OCI-LY3 (cell line): ENCODE results near the gene MTHFSD.

Experiments used
- H2AFZ ChIP-seq: fragments of 200-600, 300-600 bp; shearing (Covaris generic); 2 replicates; pipeline ENCODE4 v1.6.0; 2014; ENCODE audit warnings: antibody characterized with exemption, low read depth, low read length
- H3K27ac ChIP-seq: fragments of 200-600, 300-600 bp; sonication (generic); 2 replicates; pipeline ENCODE4 v1.5.1; 2014; ENCODE audit warnings: mild to moderate bottlenecking, low read length, moderate library complexity, mixed read lengths
- H3K27me3 ChIP-seq: fragments of 200-600, 300-600 bp; sonication (generic); 2 replicates; pipeline ENCODE4 v1.6.1; 2014; ENCODE audit warnings: low read depth, low read length, mixed read lengths
- H3K36me3 ChIP-seq: fragments of 200-600, 300-600 bp; sonication (generic); replicated peaks from 2 replicates; pipeline ENCODE3; 2014; ENCODE audit warnings: low read depth, low read length, mixed read lengths
- H3K4me1 ChIP-seq: fragments of 300-600, 200-600 bp; sonication (generic); 2 replicates; pipeline ENCODE4 v1.6.1; 2014; ENCODE audit warnings: low read length, mixed read lengths
- H3K4me2 ChIP-seq: fragments of 200-600, 300-600 bp; sonication (generic); 2 replicates; pipeline ENCODE4 v1.6.1; 2014; ENCODE audit warnings: low read length, mixed read lengths
- H3K4me3 ChIP-seq: fragments of 300-600, 200-600 bp; sonication (generic); 2 replicates; pipeline ENCODE4 v1.5.1; 2014; ENCODE audit warnings: antibody characterized with exemption, mild to moderate bottlenecking, low read length, moderate library complexity
- H3K79me2 ChIP-seq: fragments of 300-600, 200-600 bp; shearing (Covaris generic); 2 replicates; pipeline ENCODE4 v1.6.1; 2014; ENCODE audit warnings: mild to moderate bottlenecking, low read length, mixed read lengths
- H3K9ac ChIP-seq: fragments of 300-600, 200-600 bp; shearing (Covaris generic); 2 replicates; pipeline ENCODE4 v1.6.0; 2014; ENCODE audit warnings: mild to moderate bottlenecking, low read length, moderate library complexity
- H3K9me3 ChIP-seq: fragments of 200-600, 300-600 bp; shearing (Covaris generic); 2 replicates; pipeline ENCODE4 v1.6.1; 2014; ENCODE audit warnings: low read length, mixed read lengths; ENCODE audit not compliant: insufficient read depth
- H4K20me1 ChIP-seq: fragments of 200-600, 300-600 bp; sonication (generic); 2 replicates; pipeline ENCODE4 v1.6.1; 2016; ENCODE audit warnings: low read length, mixed read lengths; ENCODE audit not compliant: insufficient read depth
- EZH2phosphoT487 ChIP-seq: fragments of 200-600 bp; shearing (Covaris generic); IDR thresholded peaks from 2 replicates; pipeline ENCODE4 v1.6.1; 2018; ENCODE audit warnings: antibody characterized with exemption, mixed run types, low read depth
- TF ChIP-seq, protein P1 (sequence below): fragments of 200-600, 300-600 bp; sonication (generic); IDR thresholded peaks from 2 replicates; pipeline ENCODE4 v1.5.1; 2014; ENCODE audit warnings: antibody characterized with exemption, low read length, low read depth

The MTHFSD gene

DNA sequence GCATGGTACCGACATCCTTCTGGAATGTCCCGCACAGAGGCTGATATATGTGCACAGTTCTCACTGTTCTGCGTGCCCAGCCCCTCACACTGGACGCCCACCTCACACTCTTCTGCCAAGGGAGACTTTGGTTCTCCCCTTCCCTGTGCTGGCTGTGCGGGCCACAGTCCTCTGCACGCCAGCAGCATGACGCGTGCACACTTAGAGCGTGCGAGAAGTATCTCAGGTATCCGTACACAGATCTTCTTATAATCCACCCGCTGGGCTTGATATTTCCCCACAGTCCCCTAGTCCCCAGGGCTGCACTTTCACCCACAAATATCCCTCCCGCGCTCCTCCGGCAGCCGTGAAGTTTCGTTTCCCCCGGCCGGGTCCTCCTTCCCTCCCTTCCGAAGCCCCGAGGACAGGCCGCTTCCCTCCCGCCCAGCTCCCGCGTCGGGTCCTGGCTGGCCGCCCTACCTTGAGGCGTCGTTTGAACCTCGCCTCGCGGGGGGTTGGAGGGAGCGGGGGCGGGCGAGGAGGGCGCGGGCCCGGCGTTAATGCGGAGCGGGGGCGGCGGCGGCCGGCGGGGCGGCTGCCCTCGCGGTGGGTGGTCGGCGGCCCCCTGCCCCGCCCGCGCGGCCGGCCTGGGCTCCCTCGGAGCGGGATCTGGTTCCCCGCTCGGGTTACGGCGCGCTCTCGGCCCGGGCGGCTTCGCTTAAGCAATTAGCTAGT lies 49.7 kb downstream of the MTHFSD start:
- no peaks in the 10 kb centered on the region for H4K20me1 ChIP-seq
- H3K36me3 ChIP-seq = no peaks in the 10 kb centered on the region
- H3K4me1 ChIP-seq = no peaks in the 10 kb centered on the region
- no peak overlapping the region for H3K27ac ChIP-seq
- H3K9ac ChIP-seq = no peak overlapping the region
- no peaks in the 10 kb centered on the region for H3K9me3 ChIP-seq
- H2AFZ ChIP-seq = no peak overlapping the region
- H3K4me2 ChIP-seq = no peak overlapping the region
- H3K79me2 ChIP-seq = no peaks in the 10 kb centered on the region
- peaks cover 22% of the 10 kb centered on the region for H3K27me3 ChIP-seq
- TF ChIP-seq, protein P1, sequence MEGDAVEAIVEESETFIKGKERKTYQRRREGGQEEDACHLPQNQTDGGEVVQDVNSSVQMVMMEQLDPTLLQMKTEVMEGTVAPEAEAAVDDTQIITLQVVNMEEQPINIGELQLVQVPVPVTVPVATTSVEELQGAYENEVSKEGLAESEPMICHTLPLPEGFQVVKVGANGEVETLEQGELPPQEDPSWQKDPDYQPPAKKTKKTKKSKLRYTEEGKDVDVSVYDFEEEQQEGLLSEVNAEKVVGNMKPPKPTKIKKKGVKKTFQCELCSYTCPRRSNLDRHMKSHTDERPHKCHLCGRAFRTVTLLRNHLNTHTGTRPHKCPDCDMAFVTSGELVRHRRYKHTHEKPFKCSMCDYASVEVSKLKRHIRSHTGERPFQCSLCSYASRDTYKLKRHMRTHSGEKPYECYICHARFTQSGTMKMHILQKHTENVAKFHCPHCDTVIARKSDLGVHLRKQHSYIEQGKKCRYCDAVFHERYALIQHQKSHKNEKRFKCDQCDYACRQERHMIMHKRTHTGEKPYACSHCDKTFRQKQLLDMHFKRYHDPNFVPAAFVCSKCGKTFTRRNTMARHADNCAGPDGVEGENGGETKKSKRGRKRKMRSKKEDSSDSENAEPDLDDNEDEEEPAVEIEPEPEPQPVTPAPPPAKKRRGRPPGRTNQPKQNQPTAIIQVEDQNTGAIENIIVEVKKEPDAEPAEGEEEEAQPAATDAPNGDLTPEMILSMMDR = no peak
- no peak for TF ChIP-seq EZH2phosphoT487
- no peak overlapping the region for H3K4me3 ChIP-seq

DNA sequence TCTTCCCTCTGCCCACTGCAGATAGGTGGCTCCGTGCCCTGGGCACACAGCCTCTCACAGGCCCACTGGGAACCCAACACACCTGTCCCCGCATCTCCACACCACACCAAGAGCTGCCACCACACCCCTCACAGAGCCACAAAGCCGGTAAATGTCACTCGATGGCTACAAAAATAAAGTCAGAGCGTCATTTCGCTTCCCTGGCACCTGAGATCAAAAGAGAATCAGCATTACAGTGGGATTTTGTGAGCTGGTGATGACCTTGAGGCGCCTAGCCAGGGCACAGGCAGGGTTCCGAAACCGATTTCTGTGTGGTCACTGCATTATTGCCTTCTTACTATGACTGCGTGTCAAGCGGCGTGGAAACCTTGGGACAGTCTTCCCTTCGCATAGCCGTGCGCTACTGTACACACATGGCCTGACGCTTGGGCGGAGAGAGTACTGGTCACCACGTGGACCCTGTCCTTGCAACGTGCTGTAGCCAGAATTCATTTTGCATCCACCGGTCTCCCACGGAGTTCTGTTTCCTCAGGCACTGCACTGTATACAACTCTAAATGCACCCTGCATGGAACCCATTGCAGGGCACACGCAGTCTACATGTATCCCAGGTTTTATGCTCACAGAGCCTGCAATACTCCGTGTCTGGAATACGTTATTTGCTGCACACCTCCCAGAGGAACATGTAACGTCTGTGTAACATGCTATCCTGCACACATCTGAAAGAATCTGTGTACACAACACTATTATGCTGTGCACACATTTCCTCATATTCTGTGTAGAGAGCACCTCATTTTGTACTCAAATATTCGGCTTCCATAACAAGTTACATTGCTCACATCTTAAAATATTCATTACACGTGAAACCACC lies 50.5 kb downstream of the MTHFSD start:
- no peaks in the 10 kb centered on the region for H3K4me1 ChIP-seq
- peaks cover 22% of the 10 kb centered on the region for H3K27me3 ChIP-seq
- no peaks in the 10 kb centered on the region for H3K79me2 ChIP-seq
- no peak overlapping the region for H3K9ac ChIP-seq
- TF ChIP-seq, protein P1 = no peak
- no peak for TF ChIP-seq EZH2phosphoT487
- H2AFZ ChIP-seq = no peak overlapping the region
- H4K20me1 ChIP-seq = no peaks in the 10 kb centered on the region
- no peak overlapping the region for H3K27ac ChIP-seq
- no peak overlapping the region for H3K4me2 ChIP-seq
- no peaks in the 10 kb centered on the region for H3K9me3 ChIP-seq
- no peak overlapping the region for H3K4me3 ChIP-seq
- no peaks in the 10 kb centered on the region for H3K36me3 ChIP-seq

DNA sequence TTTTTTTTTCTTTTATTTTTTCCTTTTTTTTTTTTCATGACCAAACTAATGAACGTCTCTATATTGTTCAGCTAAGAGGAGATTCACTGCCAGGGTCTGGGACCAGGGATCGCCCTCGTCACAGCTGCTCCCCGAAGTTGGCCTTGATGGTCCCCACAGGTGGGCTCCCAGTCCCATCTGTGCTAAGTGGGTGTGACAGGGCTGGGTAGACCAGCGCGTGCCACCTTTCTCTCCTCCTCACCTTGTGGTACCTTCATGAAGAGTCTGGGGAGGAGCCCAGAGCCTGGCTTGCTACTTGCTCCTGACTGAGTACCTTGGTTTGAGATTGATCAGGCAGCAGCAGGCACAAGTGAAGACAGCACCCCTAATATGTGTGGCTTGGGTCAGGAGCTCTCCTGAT lies 51.2 kb downstream of the MTHFSD start:
- Histone ChIP-seq H3K9me3 (no peaks in the 10 kb centered on the region), H3K9ac (no peak overlapping the region), H3K4me3 (no peak overlapping the region), H3K4me1 (no peaks in the 10 kb centered on the region), H2AFZ (no peak overlapping the region), H3K27me3 (peaks cover 22% of the 10 kb centered on the region), H3K4me2 (no peak overlapping the region), H4K20me1 (no peaks in the 10 kb centered on the region), H3K36me3 (no peaks in the 10 kb centered on the region), H3K27ac (no peak overlapping the region), H3K79me2 (no peaks in the 10 kb centered on the region)
- TF ChIP-seq, protein P1 = no peak
- no peak for TF ChIP-seq EZH2phosphoT487
